Kidney (tissue), 14 donors: ENCODE results near the gene TCF15. TPM values are rescaled to one million over a fixed set of nuclear protein-coding genes. Genes with fewer than 3 reads are reported as not detected.

ENCODE experiments used
- DNase-seq, 5 donors: peaks; one replicate each; pipeline ENCODE4 v3.0.0-alpha.2; 2013 to 2020
- FAIRE-seq: peaks from 2 replicates; lab custom pipeline; 2012; peaks lifted over from hg19 to GRCh38; lab: Jason Lieb, UNC
- H3K27ac ChIP-seq, 2 donors: one replicate each; pipeline ENCODE4 v1.7.0; 2013; ENCODE audit warnings: low read depth in 2 of 2, low read length in 2 of 2, inconsistent platforms in 1 of 2
- H3K27me3 ChIP-seq: one replicate; pipeline ENCODE4 v1.7.1; 2013; ENCODE audit warnings: low read length, inconsistent platforms; ENCODE audit not compliant: control insufficient read depth, insufficient read depth
- H3K36me3 ChIP-seq, 3 donors: one replicate each; pipeline versions ENCODE4 v1.7.0 to v1.7.1; 2013; ENCODE audit warnings: low read length in 3 of 3, control low read depth in 1 of 3, inconsistent platforms in 1 of 3; ENCODE audit not compliant: insufficient read depth in 3 of 3, control insufficient read depth in 2 of 3
- H3K4me1 ChIP-seq, 3 donors: one replicate each; pipeline versions ENCODE4 v1.7.0 to v1.7.1; 2013; ENCODE audit warnings: low read length in 3 of 3, inconsistent platforms in 1 of 3, low read depth in 1 of 3; ENCODE audit not compliant: control insufficient read depth in 2 of 3, insufficient read depth in 2 of 3
- H3K4me3 ChIP-seq, 3 donors: one replicate each; pipeline versions ENCODE4 v1.7.0 to v1.8.1; 2013; ENCODE audit warnings: low read length in 3 of 3, control low read depth in 1 of 3, inconsistent platforms in 1 of 3
- H3K9ac ChIP-seq, 3 donors: one replicate each; pipeline versions ENCODE4 v1.7.0 to v1.7.1; 2013; ENCODE audit warnings: low read length in 3 of 3, control low read depth in 1 of 3, inconsistent platforms in 1 of 3
- H3K9me3 ChIP-seq, 3 donors: one replicate each; pipeline versions ENCODE4 v1.7.0 to v1.7.1; 2013; ENCODE audit warnings: low read length in 3 of 3, control low read depth in 1 of 3, inconsistent platforms in 1 of 3; ENCODE audit not compliant: control insufficient read depth in 2 of 3, insufficient read depth in 1 of 3
- CTCF ChIP-seq: IDR thresholded peaks from 3 replicates; pipeline ENCODE4 v1.5.1; 2012; ENCODE audit warnings: mild to moderate bottlenecking, moderate library complexity, borderline replicate concordance; ENCODE audit not compliant: insufficient read depth; ENCODE audit errors: extremely low read depth
- intact Hi-C: fragments of 100-400 bp; cut with DNase I; formaldehyde crosslinking; loops from one replicate; pipeline ENCODE4 v1.11.1; 2022
- polyA plus RNA-seq: library from polyadenylated mRNA; stranded (reverse); fragments of 350-450 nt; fragmentation: Illumina TruSeq; extraction: RNeasy Lipid Tissue Mini Kit (QIAGEN cat#74804); gene quantifications from one replicate; pipeline ENCODE4 v1.2.3, GENCODE V29; 2014; ENCODE audit warnings: low read depth, low replicate concordance; ENCODE audit not compliant: insufficient read depth
- total RNA-seq: library from RNA; stranded (reverse); fragmentation: NEBNext Ultra II Directional; extraction: Animal tissue kit (Norgen Biotek cat#: 25700); gene quantifications from one replicate; pipeline ENCODE4 v1.2.1, GENCODE V29; 2021
- donor health status: control.
- donor health status: control.
- donor health status: control.
- donor health status: control.
- donor health status: control.
- donor health status: DM: yes; HTN: yes; CAD: no.
- donor health status: Normal renal cell carcinoma (clear cell type).

The TCF15 gene
- total and polyA plus RNA-seq, 2 donors from 2014 or later = 0.63 to 1.6 TPM

GRCh38 chr20:560680-561079 lies 49.4 kb downstream of the TCF15 start:
- no peak overlapping the region for H3K27ac ChIP-seq
- intact Hi-C loops = loop anchor here (10.0 kb wide), 2 partner anchors 84 to 174 kb away; no protein-coding TSS in a partner anchor
- H3K36me3 ChIP-seq = no peaks in the 10 kb centered on the region
- no peaks in the 10 kb centered on the region for H3K9me3 ChIP-seq
- FAIRE-seq (no peak), DNase-seq (no peak)
- H3K9ac ChIP-seq = no peak overlapping the region
- no peak overlapping the region for H3K4me3 ChIP-seq
- no peaks in the 10 kb centered on the region for H3K4me1 ChIP-seq
- no peak for TF ChIP-seq CTCF
- H3K27me3 ChIP-seq = no peaks in the 10 kb centered on the region

GRCh38 chr20:558117-558516 lies 52.0 kb downstream of the TCF15 start:
- no peak overlapping the region for H3K9ac ChIP-seq
- H3K36me3 ChIP-seq = no peaks in the 10 kb centered on the region
- TF ChIP-seq CTCF = no peak
- H3K4me1 ChIP-seq = peaks cover 0 to 5% (median 2%) of the 10 kb centered on the region in 3 donors
- no peaks in the 10 kb centered on the region for H3K9me3 ChIP-seq
- no peak overlapping the region for H3K4me3 ChIP-seq
- no peak for DNase-seq
- FAIRE-seq = no peak
- H3K27ac ChIP-seq = no peak overlapping the region
- H3K27me3 ChIP-seq = no peaks in the 10 kb centered on the region
- intact Hi-C loops = no loop called here

GRCh38 chr20:556984-557383 lies 53.1 kb downstream of the TCF15 start:
- Histone ChIP-seq H3K4me1 (peaks cover 0 to 5% (median 2%) of the 10 kb centered on the region in 3 donors), H3K27me3 (no peaks in the 10 kb centered on the region), H3K36me3 (no peaks in the 10 kb centered on the region), H3K9me3 (no peaks in the 10 kb centered on the region), H3K27ac (no peak overlapping the region), H3K9ac (no peak overlapping the region), H3K4me3 (no peak overlapping the region)
- intact Hi-C loops = no loop called here
- no peak for FAIRE-seq
- DNase-seq = no peak
- no peak for TF ChIP-seq CTCF

- Histone ChIP-seq H3K4me3 (no peak overlapping the region), H3K27me3 (no peaks in the 10 kb centered on the region), H3K9ac (no peak overlapping the region), H3K27ac (no peak overlapping the region), H3K4me1 (peaks cover 0 to 5% (median 2%) of the 10 kb centered on the region in 3 donors), H3K36me3 (no peaks in the 10 kb centered on the region), H3K9me3 (no peaks in the 10 kb centered on the region)
- intact Hi-C loops = no loop called here
- TF ChIP-seq CTCF = no peak
- no peak for FAIRE-seq
- no peak for DNase-seq
Measured at GRCh38 chr20:555976-556385, 54.1 kb downstream of the TCF15 start.
